Hepatocyte (in vitro differentiated cells): Measurements from ENCODE around the gene LRIG3.
"Not testable (repeated sequence)": the region's sequence is repeated elsewhere in the genome, so short reads cannot be mapped to it uniquely, and the experiment has no call there.

ENCODE experiments used
- EZH2 ChIP-seq: fragments of 200-600 bp; sonication (generic); IDR thresholded peaks from 2 replicates; pipeline ENCODE4 v1.6.1; 2016; ENCODE audit warnings: antibody characterized with exemption, mild to moderate bottlenecking, borderline replicate concordance
- TF ChIP-seq, protein P1 (sequence below): fragments of 200-600 bp; sonication (generic); IDR thresholded peaks from 2 replicates; pipeline ENCODE4 v1.5.1; 2016; ENCODE audit warnings: antibody characterized with exemption, mild to moderate bottlenecking; ENCODE audit not compliant: poor library complexity

- TF ChIP-seq EZH2, result not testable (repeated sequence)
- TF ChIP-seq, protein P1, sequence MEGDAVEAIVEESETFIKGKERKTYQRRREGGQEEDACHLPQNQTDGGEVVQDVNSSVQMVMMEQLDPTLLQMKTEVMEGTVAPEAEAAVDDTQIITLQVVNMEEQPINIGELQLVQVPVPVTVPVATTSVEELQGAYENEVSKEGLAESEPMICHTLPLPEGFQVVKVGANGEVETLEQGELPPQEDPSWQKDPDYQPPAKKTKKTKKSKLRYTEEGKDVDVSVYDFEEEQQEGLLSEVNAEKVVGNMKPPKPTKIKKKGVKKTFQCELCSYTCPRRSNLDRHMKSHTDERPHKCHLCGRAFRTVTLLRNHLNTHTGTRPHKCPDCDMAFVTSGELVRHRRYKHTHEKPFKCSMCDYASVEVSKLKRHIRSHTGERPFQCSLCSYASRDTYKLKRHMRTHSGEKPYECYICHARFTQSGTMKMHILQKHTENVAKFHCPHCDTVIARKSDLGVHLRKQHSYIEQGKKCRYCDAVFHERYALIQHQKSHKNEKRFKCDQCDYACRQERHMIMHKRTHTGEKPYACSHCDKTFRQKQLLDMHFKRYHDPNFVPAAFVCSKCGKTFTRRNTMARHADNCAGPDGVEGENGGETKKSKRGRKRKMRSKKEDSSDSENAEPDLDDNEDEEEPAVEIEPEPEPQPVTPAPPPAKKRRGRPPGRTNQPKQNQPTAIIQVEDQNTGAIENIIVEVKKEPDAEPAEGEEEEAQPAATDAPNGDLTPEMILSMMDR, result not testable (repeated sequence)
Observed at GRCh38 chr12:58949954-58950738, 29.8 kb upstream of the LRIG3 start.
